ENCODE results near the gene SORCS2. TPM values are rescaled to one million over a fixed set of nuclear protein-coding genes. Genes with fewer than 3 reads are reported as not detected.

Gene SORCS2
- total and polyA plus RNA-seq, 2 of the 4 experiments (the other 2 are of a cell fraction), result 0.36 to 0.62 TPM

GRCh38 chr4:7347981-7348380 lies 155.6 kb downstream of the SORCS2 start:
- TF ChIP-seq, protein P1, sequence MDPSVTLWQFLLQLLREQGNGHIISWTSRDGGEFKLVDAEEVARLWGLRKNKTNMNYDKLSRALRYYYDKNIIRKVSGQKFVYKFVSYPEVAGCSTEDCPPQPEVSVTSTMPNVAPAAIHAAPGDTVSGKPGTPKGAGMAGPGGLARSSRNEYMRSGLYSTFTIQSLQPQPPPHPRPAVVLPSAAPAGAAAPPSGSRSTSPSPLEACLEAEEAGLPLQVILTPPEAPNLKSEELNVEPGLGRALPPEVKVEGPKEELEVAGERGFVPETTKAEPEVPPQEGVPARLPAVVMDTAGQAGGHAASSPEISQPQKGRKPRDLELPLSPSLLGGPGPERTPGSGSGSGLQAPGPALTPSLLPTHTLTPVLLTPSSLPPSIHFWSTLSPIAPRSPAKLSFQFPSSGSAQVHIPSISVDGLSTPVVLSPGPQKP (IDR thresholded peaks at IDR 0.05; ENCODE audit: borderline replicate concordance, low read depth, low read length), result no peak
- TF ChIP-seq MXI1 (IDR thresholded peaks at IDR 0.05; ENCODE audit: borderline replicate concordance, low read depth, low read length) (no peak), RAD21 (IDR thresholded peaks at IDR 0.05; ENCODE audit: low read length) (no peak), RCOR1 (IDR thresholded peaks at IDR 0.05; ENCODE audit: insufficient replicate concordance, low read length) (no peak)
- Histone ChIP-seq H3K36me3 (ENCODE audit: control insufficient read depth, insufficient read depth, low read length) (no peaks in the 10 kb centered on the region), H2BK120ac (ENCODE audit: low read depth, low read length) (no peak overlapping the region), H4K8ac (ENCODE audit: low read depth in 2 of 2, low read length in 2 of 2) (no peak overlapping the region), H3K18ac (ENCODE audit: low read depth, low read length) (no peak overlapping the region), H3K9me3 (ENCODE audit: control insufficient read depth, insufficient read depth, low read length) (peaks cover 2% of the 10 kb centered on the region; the same call in 1 of the 2 replicates), H3K27ac (ENCODE audit: insufficient read depth, low read length) (no peak overlapping the region), H2BK20ac (ENCODE audit: low read depth, low read length) (no peak overlapping the region), H3K9me1 (ENCODE audit: insufficient read depth, low read length) (no peaks in the 10 kb centered on the region), H2BK15ac (ENCODE audit: low read depth, low read length) (no peak overlapping the region), H2AK9ac (replicated peaks; ENCODE audit: low read depth, low read length, poor library complexity) (no peak overlapping the region), H3K14ac (replicated peaks; ENCODE audit: low read depth, low read length) (no peak overlapping the region), H4K20me1 (ENCODE audit: insufficient read depth, low read length) (no peaks in the 10 kb centered on the region), H2AFZ (replicated peaks; ENCODE audit: low read length, poor library complexity) (no peak overlapping the region), H2BK5ac (ENCODE audit: low read depth, low read length, poor library complexity, severe bottlenecking) (no peak overlapping the region), H4K5ac (ENCODE audit: low read depth, low read length) (no peak overlapping the region), H3K4me2 (ENCODE audit: low read depth, low read length) (no peak overlapping the region), H3K79me1 (ENCODE audit: low read depth in 1 of 2, low read length in 2 of 2) (no peaks in the 10 kb centered on the region), H3K4me1 (ENCODE audit: control insufficient read depth, insufficient read depth, low read length) (no peaks in the 10 kb centered on the region), H4K91ac (ENCODE audit: insufficient read depth, low read depth, low read length) (no peak overlapping the region), H3K4ac (ENCODE audit: low read depth, low read length) (no peak overlapping the region), H3K9ac (ENCODE audit: low read depth, low read length) (no peak overlapping the region), H2AK5ac (ENCODE audit: low read depth, low read length) (no peak overlapping the region), H3K27me3 (ENCODE audit: control insufficient read depth, insufficient read depth, low read length) (peaks cover 29% of the 10 kb centered on the region), H3K4me3 (ENCODE audit: insufficient read depth, low read depth, low read length) (no peak overlapping the region), H3K23ac (ENCODE audit: low read depth, low read length) (no peak overlapping the region), H3K56ac (ENCODE audit: extremely low read depth, insufficient read depth, low read length) (no peak overlapping the region)
- ATAC-seq (ENCODE audit: low read depth) (no peak), DNase-seq (peak; percentile 47)
- POLR2A ChIA-PET (ENCODE audit: unreplicated experiment), result no interaction called here
- in situ Hi-C loops (cut with MboI; ENCODE audit: low sequenced_read_pairs), result no loop called here
- dilution Hi-C loops (cut with HindIII; ENCODE audit: low sequenced_read_pairs, unreplicated experiment), result no loop called here
- WGBS, 2 experiments (ENCODE audit: extremely low coverage in 2 of 2, insufficient read length in 1 of 2), result no CpG with 5 or more reads among the region's 7 CpGs
- CTCF ChIA-PET, result no interaction called here
- BruUV-seq (replicated peaks), result no TSS peak
- intact Hi-C loops (cut with micrococcal nuclease), result no loop called here
